Stomach (tissue), 4 donors: ENCODE measurements around the gene MPC1.

Experiments
- CTCF ChIP-seq, 7 experiments: fragments of 450-650 bp in 4 of 7; fragments of 200-600 bp in 3 of 7; sonication (generic) in 3 of 7; IDR thresholded peaks; one replicate each; pipeline ENCODE4 v1.5.1; 2016 to 2019; ENCODE audit warnings: antibody characterized with exemption in 7 of 7, control low read depth in 2 of 7, mild to moderate bottlenecking in 1 of 7
- POLR2AphosphoS5 ChIP-seq, 3 donors: sonication (generic); formaldehyde crosslinking; IDR thresholded peaks; one replicate each; pipeline ENCODE4 v1.6.1; 2016; ENCODE audit warnings: antibody characterized with exemption in 3 of 3

GRCh38 chr6:166382500-166382932, 224 bp downstream of the MPC1 start:
- TF ChIP-seq POLR2AphosphoS5 (IDR thresholded peaks at IDR 0.05) = no peak
- TF ChIP-seq CTCF (IDR thresholded peaks at IDR 0.05) = no peak
